Globus pallidus (tissue), 1 donor: ENCODE results near the gene GUCD1.
A peak's percentile ranks its signal among the peaks of the same experiment; 100 is the strongest.
"Not testable (repeated sequence)": the region's sequence is repeated elsewhere in the genome, so short reads cannot be mapped to it uniquely, and the experiment has no call there.

Source experiments
- DNase-seq: peaks from one replicate; pipeline ENCODE4 v3.0.0-alpha.2; 2015; ENCODE audit warnings: low spot score

Gene GUCD1

GRCh38 chr22:24565077-24565476 lies 10.1 kb upstream of the GUCD1 start:
- no peak for DNase-seq

- no peak for DNase-seq
These were observed 9.6 kb upstream of the GUCD1 start for GRCh38 chr22:24564376-24565058.

DNA sequence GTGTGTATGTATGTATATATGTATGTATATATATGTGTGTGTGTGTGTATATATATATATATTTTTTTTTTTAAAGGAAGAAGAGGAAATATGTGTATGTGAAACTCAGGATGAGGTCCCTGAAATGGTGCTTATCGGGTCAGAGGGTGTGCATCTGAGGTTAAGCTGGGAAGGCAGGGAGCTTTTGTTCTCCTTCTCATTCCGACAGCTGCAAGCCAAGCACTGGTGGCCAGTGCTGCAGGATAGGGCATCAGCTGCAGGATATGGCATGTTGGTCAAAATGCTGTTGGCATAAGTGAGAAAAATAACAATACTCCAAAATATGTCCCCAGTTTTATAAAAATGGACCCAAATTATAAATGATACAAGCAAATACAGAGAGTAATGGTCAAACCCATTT lies 8.3 kb upstream of the GUCD1 start:
- no peak for DNase-seq

DNA sequence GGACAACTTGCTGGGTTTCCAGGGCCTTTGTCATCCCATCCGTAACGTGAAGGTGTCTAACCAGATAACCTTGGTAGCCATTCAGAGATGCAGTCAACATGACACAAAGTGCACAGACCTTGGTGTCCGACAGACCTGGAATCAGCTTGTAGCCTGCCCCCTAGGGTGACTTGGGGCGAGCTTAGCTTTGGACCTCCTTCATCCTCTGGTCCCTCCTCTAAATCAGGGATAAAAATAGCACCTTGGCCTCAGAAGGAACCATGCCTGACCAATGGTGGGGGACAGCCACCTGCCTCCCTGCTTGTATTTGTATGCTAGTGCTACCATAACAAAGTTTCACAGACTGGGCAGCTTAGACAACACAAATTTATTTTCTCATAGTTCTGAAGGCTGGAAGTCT lies 4.5 kb upstream of the GUCD1 start:
- DNase-seq: no peak

DNA sequence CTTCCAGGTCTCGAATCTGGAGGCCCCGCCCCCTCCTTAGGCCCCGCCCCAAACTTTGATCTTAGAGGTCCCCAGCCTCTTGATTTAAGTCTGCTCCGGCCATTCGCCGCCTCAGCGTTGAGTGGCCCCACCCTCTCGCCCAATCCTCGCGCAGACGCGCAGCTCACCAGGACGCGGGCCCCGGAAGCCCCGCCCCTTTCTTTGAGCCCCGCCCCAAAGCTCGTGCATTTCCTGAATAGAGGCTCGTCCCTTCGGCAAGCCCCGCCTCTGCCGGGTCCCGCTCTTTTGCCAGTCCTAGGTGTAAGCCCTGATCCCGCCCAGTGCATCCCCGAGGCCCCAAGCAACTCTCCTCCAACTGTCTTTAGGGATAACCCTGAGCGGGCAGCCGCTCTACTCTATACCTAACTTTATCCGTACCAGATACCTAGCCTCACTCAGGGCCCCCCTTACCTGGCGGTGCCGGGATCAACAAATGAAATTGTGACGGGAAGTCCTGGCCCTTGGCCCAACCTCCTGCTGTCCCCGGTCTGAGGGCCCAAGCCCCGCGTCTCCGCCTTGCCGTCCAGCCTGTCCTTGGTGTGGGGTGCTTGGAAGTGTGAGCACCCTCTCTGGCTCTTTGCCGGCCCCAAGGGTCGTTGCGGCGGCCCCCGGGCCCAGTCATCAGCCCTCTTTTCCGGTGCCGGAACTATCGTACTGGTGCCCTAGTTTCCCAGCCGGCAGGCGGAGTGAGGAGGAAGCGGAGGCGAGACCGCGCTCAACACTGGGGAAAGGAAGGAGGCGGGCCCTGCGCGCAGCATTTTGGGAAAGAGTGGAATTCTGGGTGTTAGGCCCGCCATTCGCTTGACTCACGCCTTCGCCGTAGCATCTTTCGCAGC lies 464 bp upstream of the GUCD1 start, which contains the start of gene SNRPD3:
Gene SNRPD3 (plus strand): TSS at position 835 of the 875 bp plus-strand sequence. CDS start 1,676 bp downstream, outside the sequence.
- DNase-seq: peak; percentile 99

DNA sequence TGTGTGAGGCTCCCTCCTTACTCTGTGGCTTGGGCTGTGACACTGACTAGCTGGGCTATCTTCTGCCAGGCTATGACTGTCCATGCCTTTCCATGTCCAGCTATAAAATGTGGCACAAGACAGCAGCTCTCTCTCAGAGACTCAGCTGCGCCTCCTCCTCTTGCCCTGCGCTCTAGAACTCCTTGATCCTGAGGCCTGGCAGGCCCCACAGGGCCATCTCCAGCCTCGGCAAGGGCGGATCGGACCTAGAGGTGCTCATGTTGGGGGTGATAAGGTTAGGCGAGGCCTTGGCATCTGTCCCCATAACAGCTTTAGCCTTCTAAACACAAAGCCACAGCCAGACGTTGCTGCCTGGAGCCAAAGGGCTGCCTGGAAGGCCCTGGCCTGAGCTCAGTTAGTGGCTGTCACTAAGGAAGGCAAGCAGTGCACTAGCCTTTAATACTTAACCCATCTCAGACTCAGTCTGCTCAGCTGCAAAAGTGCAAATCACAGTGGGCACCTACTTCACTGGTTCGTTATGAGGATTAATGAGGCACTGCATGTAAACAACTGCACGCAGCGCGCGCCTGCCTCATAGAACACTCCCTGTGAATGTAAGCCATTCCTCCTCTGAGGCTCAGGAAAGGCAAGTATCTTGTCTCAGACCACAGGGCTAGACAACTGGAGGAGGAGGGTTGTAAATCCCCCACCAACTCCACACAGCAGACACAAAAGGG lies 1.2 kb downstream of the GUCD1 start:
- DNase-seq: no peak

DNA sequence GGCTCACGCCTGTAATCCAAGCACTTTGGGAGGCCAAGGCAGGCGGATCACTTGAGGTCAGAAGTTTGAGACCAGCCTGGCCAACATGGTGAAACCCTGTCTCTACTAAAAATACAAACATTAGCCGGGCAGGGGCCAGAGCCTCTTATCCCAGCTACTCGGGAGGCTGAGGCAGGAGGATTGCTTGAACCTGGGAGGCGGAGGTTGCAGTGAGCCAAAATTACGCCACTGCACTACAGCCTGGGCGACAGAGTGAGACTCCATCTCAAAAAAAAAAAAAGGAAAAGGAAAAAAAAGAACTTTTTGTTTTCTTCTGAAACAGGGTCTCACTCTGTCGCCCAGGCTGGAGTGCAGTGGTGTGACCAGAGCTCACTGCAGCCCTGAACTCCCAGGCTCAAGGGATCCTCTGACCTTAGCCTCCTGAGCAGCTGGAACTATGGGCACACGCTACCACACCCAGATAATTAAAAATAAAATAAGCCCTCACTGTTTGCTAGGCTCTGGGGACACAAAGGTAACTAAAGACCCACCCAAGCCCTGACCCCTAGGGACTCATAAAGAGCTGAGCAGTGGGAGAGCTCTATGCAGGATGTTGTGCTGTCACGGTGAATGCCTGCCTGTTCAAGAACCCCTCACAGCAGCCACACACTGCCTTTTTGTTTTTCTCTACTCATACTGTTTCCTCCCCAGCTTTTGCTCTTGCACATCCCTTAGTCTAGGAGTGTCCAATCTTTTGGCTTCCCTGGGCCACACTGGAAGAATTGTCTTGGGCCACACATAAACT lies 2.2 kb downstream of the GUCD1 start:
- DNase-seq: not testable (repeated sequence)

DNA sequence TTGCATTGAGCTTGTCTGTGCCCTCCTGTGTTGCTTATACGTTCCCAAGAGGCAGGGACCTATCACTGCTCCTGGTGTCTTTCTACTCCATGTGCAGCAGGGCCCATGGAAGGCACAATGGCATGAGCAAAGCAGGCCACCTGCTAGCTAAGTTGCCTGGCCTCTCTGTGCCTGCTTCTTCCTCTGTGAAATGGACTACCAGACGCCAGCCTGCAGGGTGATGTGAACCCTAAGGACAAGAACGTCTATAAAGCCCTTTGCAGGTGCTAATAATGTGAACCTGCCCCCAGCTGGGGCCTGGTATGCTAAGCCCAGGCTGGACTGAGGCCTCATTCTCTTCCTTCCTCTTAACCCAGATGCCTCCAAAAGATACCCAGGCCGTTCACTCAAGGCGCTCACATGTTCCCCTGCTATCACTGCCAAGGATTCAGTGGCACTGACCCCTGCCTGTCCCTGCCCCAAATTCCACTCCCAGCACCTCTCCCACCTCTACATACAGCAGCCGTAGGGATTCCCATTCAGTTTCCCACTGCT lies 4.0 kb downstream of the GUCD1 start:
- no peak for DNase-seq

GRCh38 chr22:24550028-24550901 lies 4.7 kb downstream of the GUCD1 start:
- DNase-seq: no peak

- no peak for DNase-seq
These were observed 6.1 kb downstream of the GUCD1 start for GRCh38 chr22:24548812-24549211.

- DNase-seq: no peak
These were observed 11.2 kb downstream of the GUCD1 start for GRCh38 chr22:24543679-24544243.

- no peak for DNase-seq
These were observed 11.7 kb downstream of the GUCD1 start for GRCh38 chr22:24543185-24543601.

DNA sequence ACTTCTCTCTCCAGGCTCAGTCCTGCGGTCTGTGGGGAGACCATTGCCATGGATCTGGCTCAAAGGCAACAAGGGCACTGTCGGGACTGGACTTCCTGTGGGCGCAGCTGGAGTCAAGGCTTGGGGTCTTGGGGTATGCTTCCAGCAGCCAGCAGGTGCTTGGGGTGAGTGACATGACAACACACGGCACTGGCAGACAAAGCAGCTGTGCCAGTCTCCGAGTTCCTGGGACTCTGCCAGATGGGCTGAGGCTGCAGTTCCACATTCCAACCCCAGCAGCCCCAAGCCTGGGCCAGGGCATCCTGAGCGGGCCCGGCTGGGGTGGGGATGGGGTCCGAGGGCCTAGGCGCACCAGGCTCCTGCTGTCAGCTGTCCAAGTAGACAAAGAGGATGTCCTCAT lies 12.3 kb downstream of the GUCD1 start:
- DNase-seq: no peak

DNA sequence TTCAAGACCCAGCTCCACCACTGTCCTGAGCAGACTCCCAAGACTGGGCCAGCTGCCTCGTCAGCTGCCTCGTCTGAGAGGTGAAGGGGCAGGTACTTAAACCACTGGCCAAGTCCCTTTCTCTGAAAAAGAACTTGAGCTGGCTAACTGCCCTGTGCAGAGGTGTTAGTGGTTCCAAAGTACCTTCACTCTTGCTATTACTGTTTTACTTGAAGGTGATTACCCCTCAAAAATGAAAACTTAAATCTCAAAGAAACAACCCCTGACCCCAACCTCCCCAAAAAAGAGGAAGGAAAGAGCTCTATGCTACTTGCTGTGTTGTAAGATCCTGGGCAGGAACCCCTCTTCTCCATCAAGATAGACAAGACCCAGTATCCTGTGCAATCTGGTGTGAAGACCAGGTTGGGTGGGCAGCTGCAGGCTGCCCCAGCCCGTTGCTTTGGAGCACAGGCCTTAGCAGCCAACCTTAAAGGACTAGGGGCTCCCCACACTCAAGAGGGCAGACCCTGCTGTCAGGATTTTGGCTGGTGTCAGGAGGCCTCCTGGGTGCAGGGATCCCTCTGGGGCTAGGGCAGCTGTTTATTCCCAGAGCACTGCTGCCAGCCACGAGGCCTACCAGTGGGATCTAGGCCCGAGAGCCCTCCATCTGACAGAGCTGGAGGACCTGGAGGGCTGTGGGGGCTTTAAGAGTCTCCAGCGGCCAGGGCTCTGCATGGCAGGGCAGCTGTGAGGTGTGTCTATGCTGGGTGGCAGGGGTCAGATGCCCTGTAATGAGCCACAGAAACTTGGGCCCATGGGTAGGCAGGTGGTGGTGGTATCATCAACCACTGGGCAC lies 13.0 kb downstream of the GUCD1 start:
- DNase-seq: no peak

DNA sequence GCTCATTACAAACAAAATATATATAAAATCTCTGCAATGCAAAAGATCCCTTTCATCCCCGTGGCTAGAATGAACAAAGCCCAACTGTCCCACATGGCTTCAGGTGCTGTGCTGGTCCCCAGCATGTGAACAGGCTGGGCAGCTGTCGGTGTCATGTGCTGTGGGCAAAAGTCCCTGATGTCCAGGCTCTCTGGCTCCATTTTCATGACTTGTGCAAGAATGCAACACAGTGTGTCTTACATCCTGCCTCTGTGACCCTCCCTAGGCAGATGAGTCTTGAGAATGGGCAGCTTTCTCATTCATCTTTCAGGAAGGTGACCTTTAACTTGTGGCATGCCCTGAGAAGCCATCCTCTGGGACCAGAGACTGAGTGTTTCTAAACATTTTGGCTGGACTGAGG lies 14.5 kb downstream of the GUCD1 start:
- no peak for DNase-seq

DNA sequence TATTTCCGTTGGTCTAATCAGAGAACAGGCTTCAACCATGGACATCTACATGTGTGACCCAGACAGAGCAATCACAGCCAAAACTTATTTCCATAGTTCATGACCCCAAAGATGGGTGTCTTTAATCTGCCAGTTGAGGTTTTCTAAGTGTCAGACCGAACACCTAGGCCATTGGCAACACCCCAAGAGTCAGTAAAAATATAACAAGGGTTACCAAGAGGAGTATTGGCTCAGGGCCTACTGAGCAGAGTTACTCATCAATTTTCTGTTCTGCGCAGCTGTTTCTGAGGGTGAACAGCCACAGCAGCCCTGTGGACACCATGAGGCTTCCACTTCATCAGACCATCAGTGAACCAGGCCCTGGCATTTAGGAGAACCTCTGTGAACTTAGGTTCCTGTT lies 18.8 kb downstream of the GUCD1 start:
- DNase-seq: no peak

- no peak for DNase-seq
These were observed 19.6 kb downstream of the GUCD1 start for GRCh38 chr22:24535348-24535747.

DNA sequence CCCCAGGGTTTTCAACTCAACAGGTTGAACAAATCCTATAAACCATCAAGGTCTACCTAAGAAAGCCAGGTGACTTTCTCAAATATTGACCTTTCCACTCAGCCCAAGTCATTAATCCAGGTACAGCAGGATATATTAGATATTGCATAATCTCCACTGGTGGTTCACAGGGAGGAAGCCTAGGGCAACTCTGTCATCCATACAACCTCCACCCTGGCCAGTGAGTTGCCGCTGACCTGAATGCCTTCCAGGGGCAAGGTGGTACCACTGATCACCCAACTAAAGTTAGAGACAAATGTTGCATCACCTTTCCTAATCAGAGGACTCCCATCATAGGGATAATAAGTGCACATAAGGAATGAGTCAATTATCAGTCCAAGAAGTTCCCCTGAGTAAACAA lies 22.9 kb downstream of the GUCD1 start:
- no peak for DNase-seq

GRCh38 chr22:24530968-24531367 lies 24.0 kb downstream of the GUCD1 start:
- not testable (repeated sequence) for DNase-seq
